ENCODE results near the gene DNAAF8. TPM values are rescaled to one million over a fixed set of nuclear protein-coding genes. Genes with fewer than 3 reads are reported as not detected.

DNAAF8 gene
- polyA plus RNA-seq, 4 donors, result 0.67 to 0.84 TPM; not detected in 2

GRCh38 chr16:4699046-4699556 lies 35.2 kb upstream of the DNAAF8 start:
- H3K4me3 ChIP-seq (ENCODE audit: low read depth in 1 of 3, low read length in 3 of 3), result no peak overlapping the region
- FAIRE-seq (no peak), DNase-seq (no peak)
- no peaks in the 10 kb centered on the region for H3K27me3 ChIP-seq (ENCODE audit: control insufficient read depth in 3 of 3, insufficient read depth in 3 of 3, low read length in 3 of 3)
- H3K9me3 ChIP-seq (ENCODE audit: control insufficient read depth in 2 of 2, insufficient read depth in 1 of 2, low read depth in 1 of 2, low read length in 1 of 2), result no peaks in the 10 kb centered on the region
- H3K36me3 ChIP-seq (ENCODE audit: control insufficient read depth in 3 of 3, insufficient read depth in 2 of 3, low read depth in 1 of 3, low read length in 3 of 3), result peaks cover 5 to 86% (median 7%) of the 10 kb centered on the region in 3 donors
- H3K4me1 ChIP-seq (ENCODE audit: control insufficient read depth in 3 of 3, insufficient read depth in 2 of 3, low read depth in 1 of 3, low read length in 2 of 3), result peaks cover 0 to 38% (median 0%) of the 10 kb centered on the region in 3 donors
- 90 to 94% (median 93%) methylated on average over 19 of the region's 19 CpGs for WGBS, 3 donors
- H3K27ac ChIP-seq (ENCODE audit: low read depth in 1 of 3, low read length in 2 of 3), result no peak overlapping the region

GRCh38 chr16:4700380-4700996 lies 33.8 kb upstream of the DNAAF8 start:
- H3K4me1 ChIP-seq (ENCODE audit: control insufficient read depth in 3 of 3, insufficient read depth in 2 of 3, low read depth in 1 of 3, low read length in 2 of 3), result peaks cover 0 to 30% (median 0%) of the 10 kb centered on the region in 3 donors
- peak in 1 of 2 donors; percentile 29 for DNase-seq
- WGBS, 3 donors, result 89 to 93% (median 91%) methylated on average over 12 to 13 of the region's 13 CpGs

GRCh38 chr16:4700997-4701743 lies 33.2 kb upstream of the DNAAF8 start:
- no peak for DNase-seq
- H3K27me3 ChIP-seq (ENCODE audit: control insufficient read depth in 3 of 3, insufficient read depth in 3 of 3, low read length in 3 of 3), result no peaks in the 10 kb centered on the region
- peaks cover 4 to 89% (median 6%) of the 10 kb centered on the region in 3 donors for H3K36me3 ChIP-seq (ENCODE audit: control insufficient read depth in 3 of 3, insufficient read depth in 2 of 3, low read depth in 1 of 3, low read length in 3 of 3)
- FAIRE-seq, result no peak
- peaks cover 0 to 23% (median 0%) of the 10 kb centered on the region in 3 donors for H3K4me1 ChIP-seq (ENCODE audit: control insufficient read depth in 3 of 3, insufficient read depth in 2 of 3, low read depth in 1 of 3, low read length in 2 of 3)
- 90 to 91% (median 91%) methylated on average over 33 of the region's 33 CpGs for WGBS, 3 donors
- no peak overlapping the region for H3K4me3 ChIP-seq (ENCODE audit: low read depth in 1 of 3, low read length in 3 of 3)
- H3K9me3 ChIP-seq (ENCODE audit: control insufficient read depth in 2 of 2, insufficient read depth in 1 of 2, low read depth in 1 of 2, low read length in 1 of 2), result no peaks in the 10 kb centered on the region
- H3K27ac ChIP-seq (ENCODE audit: low read depth in 1 of 3, low read length in 2 of 3), result no peak overlapping the region

More at GRCh38 chr16:4700380-4700996, 33.8 kb upstream of the DNAAF8 start:
- Histone ChIP-seq H3K4me3 (ENCODE audit: low read depth in 1 of 3, low read length in 3 of 3) (no peak overlapping the region), H3K27ac (ENCODE audit: low read depth in 1 of 3, low read length in 2 of 3) (no peak overlapping the region), H3K27me3 (ENCODE audit: control insufficient read depth in 3 of 3, insufficient read depth in 3 of 3, low read length in 3 of 3) (no peaks in the 10 kb centered on the region), H3K36me3 (ENCODE audit: control insufficient read depth in 3 of 3, insufficient read depth in 2 of 3, low read depth in 1 of 3, low read length in 3 of 3) (peaks cover 6 to 91% (median 7%) of the 10 kb centered on the region in 3 donors), H3K9me3 (ENCODE audit: control insufficient read depth in 2 of 2, insufficient read depth in 1 of 2, low read depth in 1 of 2, low read length in 1 of 2) (no peaks in the 10 kb centered on the region)
- FAIRE-seq, result no peak

DNA sequence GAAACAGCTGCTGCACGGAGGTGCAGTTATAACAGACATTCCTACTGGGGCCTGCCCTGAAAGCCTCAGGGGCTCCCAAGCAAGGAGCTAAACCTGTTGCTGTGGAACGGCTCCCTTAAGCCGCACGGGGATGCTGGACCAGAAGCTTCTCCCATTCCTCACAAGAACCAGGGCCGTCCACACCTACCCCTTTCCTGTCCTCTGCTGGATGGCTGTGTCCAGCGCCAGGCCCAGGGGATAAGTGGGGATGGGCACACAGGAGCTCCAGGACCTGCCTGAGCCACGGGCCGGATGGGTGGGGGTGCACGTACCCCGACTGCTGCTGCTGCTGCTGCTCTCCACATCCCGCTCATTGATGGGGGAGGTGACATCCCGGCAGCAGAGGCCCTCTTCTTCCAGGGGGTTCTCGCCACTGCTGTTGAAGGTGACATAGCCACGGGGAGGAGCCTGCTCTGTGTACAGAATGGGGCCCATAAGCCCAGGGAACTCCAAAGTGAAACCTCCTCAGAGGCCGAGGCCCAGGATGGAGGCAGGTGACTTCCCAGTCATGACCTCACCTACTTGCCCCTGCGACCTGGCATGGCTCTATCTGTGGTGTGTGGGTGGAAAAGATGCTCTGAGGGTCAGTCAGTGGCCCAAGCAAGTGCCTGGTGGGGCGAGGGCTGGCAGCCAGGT lies 32.4 kb upstream of the DNAAF8 start:
- Histone ChIP-seq H3K4me1 (ENCODE audit: control insufficient read depth in 3 of 3, insufficient read depth in 2 of 3, low read depth in 1 of 3, low read length in 2 of 3) (peaks cover 0 to 15% (median 0%) of the 10 kb centered on the region in 3 donors), H3K4me3 (ENCODE audit: low read depth in 1 of 3, low read length in 3 of 3) (no peak overlapping the region), H3K27me3 (ENCODE audit: control insufficient read depth in 3 of 3, insufficient read depth in 3 of 3, low read length in 3 of 3) (no peaks in the 10 kb centered on the region), H3K27ac (ENCODE audit: low read depth in 1 of 3, low read length in 2 of 3) (peak overlapping the region in 1 of 3 donors; percentile 79), H3K9me3 (ENCODE audit: control insufficient read depth in 2 of 2, insufficient read depth in 1 of 2, low read depth in 1 of 2, low read length in 1 of 2) (no peaks in the 10 kb centered on the region), H3K36me3 (ENCODE audit: control insufficient read depth in 3 of 3, insufficient read depth in 2 of 3, low read depth in 1 of 3, low read length in 3 of 3) (peaks cover 4 to 88% (median 11%) of the 10 kb centered on the region in 3 donors)
- DNase-seq (peak in 1 of 2 donors; percentile 71), FAIRE-seq (no peak)
- WGBS, 3 donors, result 89 to 90% (median 90%) methylated on average over 15 to 17 of the region's 17 CpGs

DNA sequence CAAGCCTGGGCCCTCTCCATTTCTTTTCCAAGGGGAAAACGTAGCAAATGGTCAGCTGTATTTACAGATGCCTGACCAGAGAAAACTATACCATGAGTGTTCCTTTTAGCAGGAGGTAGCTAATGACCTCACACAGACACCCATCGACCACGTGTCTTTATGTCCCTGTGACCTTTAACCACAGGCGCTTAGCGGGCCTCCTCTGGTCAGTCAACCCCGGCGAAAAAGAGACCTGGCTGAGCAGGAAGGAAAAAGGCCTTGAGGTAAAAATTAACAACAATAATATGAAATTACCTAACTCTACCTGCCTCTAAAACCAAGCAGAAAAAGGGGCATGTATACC lies 31.9 kb upstream of the DNAAF8 start:
- Histone ChIP-seq H3K36me3 (ENCODE audit: control insufficient read depth in 3 of 3, insufficient read depth in 2 of 3, low read depth in 1 of 3, low read length in 3 of 3) (peaks cover 4 to 88% (median 11%) of the 10 kb centered on the region in 3 donors), H3K9me3 (ENCODE audit: control insufficient read depth in 2 of 2, insufficient read depth in 1 of 2, low read depth in 1 of 2, low read length in 1 of 2) (no peaks in the 10 kb centered on the region), H3K4me3 (ENCODE audit: low read depth in 1 of 3, low read length in 3 of 3) (no peak overlapping the region), H3K27ac (ENCODE audit: low read depth in 1 of 3, low read length in 2 of 3) (peak overlapping the region in 1 of 3 donors; percentile 79), H3K27me3 (ENCODE audit: control insufficient read depth in 3 of 3, insufficient read depth in 3 of 3, low read length in 3 of 3) (no peaks in the 10 kb centered on the region), H3K4me1 (ENCODE audit: control insufficient read depth in 3 of 3, insufficient read depth in 2 of 3, low read depth in 1 of 3, low read length in 2 of 3) (peaks cover 0 to 15% (median 0%) of the 10 kb centered on the region in 3 donors)
- no peak for FAIRE-seq
- DNase-seq, result peak in 1 of 2 donors; percentile 37
- 61 to 67% (median 63%) methylated on average over 7 of the region's 7 CpGs for WGBS, 3 donors

GRCh38 chr16:4703906-4704305 lies 30.4 kb upstream of the DNAAF8 start:
- Histone ChIP-seq H3K4me3 (ENCODE audit: low read depth in 1 of 3, low read length in 3 of 3) (no peak overlapping the region), H3K4me1 (ENCODE audit: control insufficient read depth in 3 of 3, insufficient read depth in 2 of 3, low read depth in 1 of 3, low read length in 2 of 3) (peaks cover 0 to 15% (median 0%) of the 10 kb centered on the region in 3 donors), H3K27me3 (ENCODE audit: control insufficient read depth in 3 of 3, insufficient read depth in 3 of 3, low read length in 3 of 3) (no peaks in the 10 kb centered on the region), H3K9me3 (ENCODE audit: control insufficient read depth in 2 of 2, insufficient read depth in 1 of 2, low read depth in 1 of 2, low read length in 1 of 2) (no peaks in the 10 kb centered on the region), H3K36me3 (ENCODE audit: control insufficient read depth in 3 of 3, insufficient read depth in 2 of 3, low read depth in 1 of 3, low read length in 3 of 3) (peaks cover 4 to 79% (median 11%) of the 10 kb centered on the region in 3 donors), H3K27ac (ENCODE audit: low read depth in 1 of 3, low read length in 2 of 3) (no peak overlapping the region)
- FAIRE-seq (no peak), DNase-seq (no peak)
- WGBS, 3 donors, result 79 to 88% (median 85%) methylated on average over 7 of the region's 7 CpGs

GRCh38 chr16:4704491-4704890 lies 29.8 kb upstream of the DNAAF8 start:
- Histone ChIP-seq H3K36me3 (ENCODE audit: control insufficient read depth in 3 of 3, insufficient read depth in 2 of 3, low read depth in 1 of 3, low read length in 3 of 3) (peaks cover 4 to 75% (median 11%) of the 10 kb centered on the region in 3 donors), H3K9me3 (ENCODE audit: control insufficient read depth in 2 of 2, insufficient read depth in 1 of 2, low read depth in 1 of 2, low read length in 1 of 2) (no peaks in the 10 kb centered on the region), H3K27me3 (ENCODE audit: control insufficient read depth in 3 of 3, insufficient read depth in 3 of 3, low read length in 3 of 3) (no peaks in the 10 kb centered on the region), H3K4me3 (ENCODE audit: low read depth in 1 of 3, low read length in 3 of 3) (no peak overlapping the region), H3K27ac (ENCODE audit: low read depth in 1 of 3, low read length in 2 of 3) (no peak overlapping the region), H3K4me1 (ENCODE audit: control insufficient read depth in 3 of 3, insufficient read depth in 2 of 3, low read depth in 1 of 3, low read length in 2 of 3) (peaks cover 0 to 15% (median 0%) of the 10 kb centered on the region in 3 donors)
- WGBS, 3 donors, result 74 to 88% (median 78%) methylated on average over 8 of the region's 8 CpGs
- FAIRE-seq (no peak), DNase-seq (no peak)

DNA sequence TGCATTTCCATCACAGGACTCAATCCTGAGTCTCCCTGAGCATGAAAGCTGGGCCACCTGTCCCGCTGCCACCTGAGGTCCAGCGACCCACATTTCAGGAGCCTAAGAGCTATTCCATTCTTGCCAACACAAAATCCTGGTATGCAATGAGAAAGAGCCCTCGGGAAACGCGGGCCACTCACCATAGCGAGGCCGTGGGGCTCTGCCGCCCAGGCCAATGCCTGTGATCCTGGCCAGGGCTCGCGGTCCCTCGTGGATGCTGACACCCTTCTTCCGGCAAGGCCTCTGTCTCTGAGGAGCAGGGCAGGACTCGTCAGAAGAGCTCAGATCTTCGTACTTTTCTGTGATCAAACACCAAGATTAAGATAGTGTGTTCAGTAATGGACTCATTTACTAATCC lies 29.4 kb upstream of the DNAAF8 start:
- Histone ChIP-seq H3K36me3 (ENCODE audit: control insufficient read depth in 3 of 3, insufficient read depth in 2 of 3, low read depth in 1 of 3, low read length in 3 of 3) (peaks cover 4 to 76% (median 11%) of the 10 kb centered on the region in 3 donors), H3K4me3 (ENCODE audit: low read depth in 1 of 3, low read length in 3 of 3) (no peak overlapping the region), H3K27me3 (ENCODE audit: control insufficient read depth in 3 of 3, insufficient read depth in 3 of 3, low read length in 3 of 3) (no peaks in the 10 kb centered on the region), H3K27ac (ENCODE audit: low read depth in 1 of 3, low read length in 2 of 3) (no peak overlapping the region), H3K9me3 (ENCODE audit: control insufficient read depth in 2 of 2, insufficient read depth in 1 of 2, low read depth in 1 of 2, low read length in 1 of 2) (no peaks in the 10 kb centered on the region), H3K4me1 (ENCODE audit: control insufficient read depth in 3 of 3, insufficient read depth in 2 of 3, low read depth in 1 of 3, low read length in 2 of 3) (peaks cover 0 to 15% (median 0%) of the 10 kb centered on the region in 3 donors)
- WGBS, 3 donors, result 94 to 97% (median 95%) methylated on average over 14 of the region's 14 CpGs
- no peak for FAIRE-seq
- no peak for DNase-seq

Data from small intestine (tissue), 7 donors.